NT2/D1 (cell line): Measurements from ENCODE around the gene UBALD1.

Experiments
- DNase-seq: peaks from one replicate; pipeline ENCODE4 v3.0.0-alpha.2; 2011; ENCODE audit warnings: low read depth, low spot score
- H3K27me3 ChIP-seq: 2 replicates; pipeline ENCODE4 v1.6.0; 2011; ENCODE audit warnings: mild to moderate bottlenecking; ENCODE audit not compliant: insufficient read length, insufficient read depth
- H3K36me3 ChIP-seq: 2 replicates; pipeline ENCODE4 v1.6.1; 2011; ENCODE audit warnings: mild to moderate bottlenecking, low read length, mixed read lengths; ENCODE audit not compliant: insufficient read depth, insufficient read length
- H3K4me1 ChIP-seq: 2 replicates; pipeline ENCODE4 v1.5.1; 2011; ENCODE audit not compliant: insufficient read depth, insufficient read length
- H3K4me3 ChIP-seq: 2 replicates; pipeline ENCODE4 v1.5.1; 2011; ENCODE audit warnings: low read depth; ENCODE audit not compliant: insufficient read length
- H3K9ac ChIP-seq: 2 replicates; pipeline ENCODE4 v1.6.0; 2011; ENCODE audit warnings: low read depth; ENCODE audit not compliant: insufficient read length
- H3K9me3 ChIP-seq: 2 replicates; pipeline ENCODE4 v1.5.1; 2011; ENCODE audit warnings: mild to moderate bottlenecking, low read length; ENCODE audit not compliant: insufficient read depth
- SUZ12 ChIP-seq: IDR thresholded peaks from 2 replicates; pipeline ENCODE4 v1.6.1; 2011; ENCODE audit not compliant: insufficient read length, insufficient read depth; ENCODE audit errors: extremely low read depth
- YY1 ChIP-seq: IDR thresholded peaks from 2 replicates; pipeline ENCODE4 v1.6.1; 2011; ENCODE audit not compliant: insufficient read length, insufficient read depth
- ZNF274 ChIP-seq: IDR thresholded peaks from 2 replicates; pipeline ENCODE4 v1.6.1; 2011; ENCODE audit warnings: mild to moderate bottlenecking, low read depth, low read length

Gene UBALD1

GRCh38 chr16:4641306-4641687 is 26.6 kb upstream of the UBALD1 start:
- H3K27me3 ChIP-seq, result no peaks in the 10 kb centered on the region
- H3K4me1 ChIP-seq, result peaks cover 14% of the 10 kb centered on the region
- peaks cover 46% of the 10 kb centered on the region for H3K36me3 ChIP-seq
- no peak overlapping the region for H3K9ac ChIP-seq
- DNase-seq, result no peak
- H3K9me3 ChIP-seq, result no peaks in the 10 kb centered on the region
- TF ChIP-seq YY1 (no peak), ZNF274 (no peak), SUZ12 (no peak)
- no peak overlapping the region for H3K4me3 ChIP-seq

GRCh38 chr16:4640572-4641305 is 26.1 kb upstream of the UBALD1 start:
- H3K27me3 ChIP-seq, result no peaks in the 10 kb centered on the region
- TF ChIP-seq SUZ12 (no peak), YY1 (no peak), ZNF274 (no peak)
- peaks cover 44% of the 10 kb centered on the region for H3K36me3 ChIP-seq
- no peak overlapping the region for H3K9ac ChIP-seq
- H3K4me1 ChIP-seq, result peaks cover 14% of the 10 kb centered on the region
- no peaks in the 10 kb centered on the region for H3K9me3 ChIP-seq
- DNase-seq, result no peak
- H3K4me3 ChIP-seq, result no peak overlapping the region

- Histone ChIP-seq H3K9me3 (no peaks in the 10 kb centered on the region), H3K36me3 (peaks cover 45% of the 10 kb centered on the region), H3K27me3 (no peaks in the 10 kb centered on the region), H3K4me1 (peaks cover 14% of the 10 kb centered on the region), H3K4me3 (no peak overlapping the region), H3K9ac (no peak overlapping the region)
- TF ChIP-seq SUZ12 (no peak), YY1 (no peak), ZNF274 (no peak)
- no peak for DNase-seq
Measured at GRCh38 chr16:4639899-4640509, 25.3 kb upstream of the UBALD1 start.

- H3K4me3 ChIP-seq, result no peak overlapping the region
- H3K4me1 ChIP-seq, result peaks cover 16% of the 10 kb centered on the region
- DNase-seq, result no peak
- no peaks in the 10 kb centered on the region for H3K9me3 ChIP-seq
- H3K9ac ChIP-seq, result peak overlapping the region; percentile 21
- H3K36me3 ChIP-seq, result peaks cover 47% of the 10 kb centered on the region
- H3K27me3 ChIP-seq, result no peaks in the 10 kb centered on the region
- TF ChIP-seq SUZ12, result no peak
- TF ChIP-seq ZNF274, result no peak
- no peak for TF ChIP-seq YY1
Measured at GRCh38 chr16:4637501-4638166, 22.9 kb upstream of the UBALD1 start.

- peaks cover 45% of the 10 kb centered on the region for H3K36me3 ChIP-seq
- TF ChIP-seq SUZ12 (no peak), YY1 (no peak), ZNF274 (no peak)
- H3K4me1 ChIP-seq, result peaks cover 16% of the 10 kb centered on the region
- peaks cover 6% of the 10 kb centered on the region for H3K9me3 ChIP-seq
- no peak overlapping the region for H3K4me3 ChIP-seq
- H3K27me3 ChIP-seq, result no peaks in the 10 kb centered on the region
- H3K9ac ChIP-seq, result no peak overlapping the region
- DNase-seq, result no peak
Measured at GRCh38 chr16:4636196-4636595, 21.5 kb upstream of the UBALD1 start.

GRCh38 chr16:4634768-4635167 is 20.1 kb upstream of the UBALD1 start:
- H3K36me3 ChIP-seq, result peaks cover 44% of the 10 kb centered on the region
- no peak for DNase-seq
- H3K4me3 ChIP-seq, result no peak overlapping the region
- no peaks in the 10 kb centered on the region for H3K27me3 ChIP-seq
- no peak for TF ChIP-seq YY1
- no peak for TF ChIP-seq ZNF274
- no peak for TF ChIP-seq SUZ12
- no peak overlapping the region for H3K9ac ChIP-seq
- H3K4me1 ChIP-seq, result peaks cover 4% of the 10 kb centered on the region
- peaks cover 12% of the 10 kb centered on the region for H3K9me3 ChIP-seq

GRCh38 chr16:4633910-4634635 is 19.4 kb upstream of the UBALD1 start:
- Histone ChIP-seq H3K9me3 (peaks cover 12% of the 10 kb centered on the region), H3K4me1 (peaks cover 2% of the 10 kb centered on the region), H3K4me3 (no peak overlapping the region), H3K36me3 (peaks cover 40% of the 10 kb centered on the region), H3K9ac (no peak overlapping the region), H3K27me3 (no peaks in the 10 kb centered on the region)
- DNase-seq, result no peak
- TF ChIP-seq SUZ12 (no peak), YY1 (no peak), ZNF274 (no peak)
